ENCODE data around the gene PLCL2.
"Not testable (repeated sequence)": the region's sequence is repeated elsewhere in the genome, so short reads cannot be mapped to it uniquely, and the experiment has no call there.

PLCL2 gene

GRCh38 chr3:17088602-17089313 lies 204.0 kb downstream of the PLCL2 start:
- no peak for DNase-seq

DNA sequence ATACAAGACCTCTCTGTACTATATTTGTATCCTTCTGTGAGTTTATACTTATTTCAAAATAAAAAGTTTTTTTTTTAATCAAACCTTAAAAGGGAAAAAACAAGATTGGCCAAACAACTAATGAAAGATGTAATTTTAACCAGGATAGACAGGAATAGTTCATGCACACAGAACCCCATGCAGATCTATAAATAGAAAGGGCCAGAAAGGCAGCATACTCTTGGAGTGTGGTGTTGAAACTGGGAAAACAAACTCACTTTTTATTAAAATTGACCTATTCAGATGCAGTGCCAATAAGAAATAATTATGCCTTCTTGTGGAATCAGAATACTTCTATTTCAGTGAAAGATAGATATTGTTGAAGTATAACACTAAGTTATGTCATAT lies 204.6 kb downstream of the PLCL2 start:
- no peak for DNase-seq

DNA sequence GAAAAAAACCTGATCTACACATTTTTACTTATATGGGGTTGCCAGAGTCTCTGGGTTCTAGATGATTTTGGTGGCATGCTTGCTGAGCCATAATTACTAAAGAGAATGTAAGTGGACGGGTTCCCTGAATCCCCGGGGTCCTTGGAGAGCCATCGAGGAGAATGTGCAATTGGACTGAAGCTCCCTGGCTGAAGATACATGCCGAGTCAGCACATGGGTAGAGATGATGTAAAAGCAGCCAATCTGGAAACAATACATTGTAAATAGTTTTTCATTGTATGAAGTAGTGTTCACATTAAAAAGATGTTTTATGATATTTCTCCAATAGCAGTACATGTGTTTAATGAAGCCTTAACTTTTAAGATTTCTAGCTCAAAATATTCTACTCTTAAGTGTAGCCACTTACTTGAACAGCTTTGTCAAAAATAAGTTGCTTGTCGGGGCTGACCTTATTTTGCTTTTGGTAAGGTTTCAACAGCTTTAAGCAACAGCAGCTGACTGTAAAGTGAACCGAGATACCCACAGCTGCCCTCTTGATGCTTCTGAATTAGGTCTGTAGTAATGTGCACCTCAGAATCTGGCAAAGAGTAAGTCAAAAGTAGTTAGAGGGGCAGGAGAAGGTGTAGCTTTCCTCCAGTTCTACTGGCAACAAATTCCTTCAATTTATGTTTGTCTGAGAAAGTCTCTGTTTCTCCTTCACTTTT lies 205.7 kb downstream of the PLCL2 start:
- DNase-seq: no peak

DNA sequence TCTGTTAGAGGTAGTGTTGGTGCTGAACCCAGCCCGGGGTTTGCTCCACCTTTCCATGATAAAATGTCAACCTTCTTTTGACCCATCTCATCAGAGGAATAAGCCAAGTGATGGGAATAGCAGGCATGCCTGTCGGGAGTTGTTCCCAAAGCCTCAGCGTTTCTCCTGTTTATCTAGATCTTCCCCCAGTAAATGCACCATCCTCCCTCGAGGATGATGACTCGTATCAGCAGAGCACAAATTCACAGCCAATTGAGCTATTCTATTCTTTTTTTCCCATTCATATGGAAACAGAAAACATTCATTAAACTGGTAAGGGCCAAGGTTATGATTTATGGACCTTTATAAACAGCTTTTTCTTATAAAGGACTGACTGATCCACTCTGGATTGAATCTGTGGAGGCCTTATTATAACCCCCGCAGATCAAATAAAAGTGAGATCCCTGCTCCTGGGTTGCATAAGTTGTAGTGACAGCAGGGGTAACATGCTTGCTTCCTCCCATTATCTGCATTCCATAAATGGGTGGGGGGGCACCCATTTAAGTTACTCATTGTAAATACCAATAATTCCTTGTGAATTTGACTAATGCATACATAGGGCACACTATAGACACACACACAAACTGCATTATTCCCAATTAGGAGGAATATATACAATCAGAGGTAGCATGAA lies 207.3 kb downstream of the PLCL2 start:
- DNase-seq: no peak

DNA sequence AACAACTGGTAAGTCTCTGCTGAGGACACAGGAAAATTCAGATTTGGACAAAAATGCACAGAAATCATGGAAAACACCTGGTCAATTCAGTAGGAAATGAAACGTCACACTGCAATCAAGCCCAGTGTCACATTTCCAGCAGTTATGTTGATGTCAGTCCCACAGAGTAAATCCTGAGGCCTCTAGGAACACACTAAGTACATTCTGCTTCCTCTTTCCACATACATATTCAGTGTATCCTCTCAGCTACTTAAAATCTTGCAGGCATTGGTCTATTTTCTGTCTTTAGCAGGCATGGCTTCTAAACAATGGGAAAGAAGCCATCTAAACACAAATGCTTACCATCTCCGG lies 207.8 kb downstream of the PLCL2 start:
- no peak for DNase-seq

- DNase-seq: peak; percentile 72
Measured at GRCh38 chr3:17094551-17094950, 209.8 kb downstream of the PLCL2 start.

DNA sequence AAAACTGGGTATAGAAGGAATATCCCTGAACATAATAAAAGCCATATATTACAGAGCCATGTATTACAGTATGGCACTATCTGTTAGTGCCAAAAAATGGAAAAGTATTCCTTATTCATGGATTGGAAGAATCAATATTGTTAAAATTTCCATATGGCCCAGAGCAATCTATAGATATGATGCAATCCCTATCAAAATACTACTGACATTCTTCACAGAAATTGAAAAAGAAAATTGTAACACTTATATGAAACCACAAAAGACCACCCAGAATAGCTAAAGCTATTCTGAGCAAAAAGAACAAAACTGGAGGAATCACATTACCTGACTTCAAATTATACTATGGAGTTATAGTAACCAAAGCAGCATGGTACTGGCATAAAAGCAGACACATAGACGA lies 218.8 kb downstream of the PLCL2 start:
- DNase-seq: no peak

DNA sequence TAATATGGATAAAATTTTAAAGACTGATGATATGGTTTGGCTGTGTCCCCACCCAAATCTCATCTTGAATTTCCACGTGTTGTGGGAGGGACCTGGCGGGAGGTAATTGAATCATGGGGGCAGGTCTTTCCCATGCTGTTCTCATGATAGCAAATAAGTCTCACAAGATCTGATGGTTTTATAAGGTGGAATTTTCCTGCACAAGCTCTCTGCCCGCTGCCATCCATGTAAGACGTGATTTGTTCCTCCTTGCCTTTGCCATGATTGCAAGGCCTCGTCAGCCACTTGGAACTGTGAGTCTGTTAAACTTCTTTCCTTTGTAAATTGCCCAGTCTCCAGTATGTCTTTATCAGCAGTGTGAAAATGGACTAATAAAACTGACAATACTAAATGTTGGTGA lies 222.0 kb downstream of the PLCL2 start:
- not testable (repeated sequence) for DNase-seq

- no peak for DNase-seq
Measured at GRCh38 chr3:17110660-17111396, 226.1 kb downstream of the PLCL2 start.

- no peak for DNase-seq
Measured at GRCh38 chr3:17111586-17111985, 226.8 kb downstream of the PLCL2 start.

DNA sequence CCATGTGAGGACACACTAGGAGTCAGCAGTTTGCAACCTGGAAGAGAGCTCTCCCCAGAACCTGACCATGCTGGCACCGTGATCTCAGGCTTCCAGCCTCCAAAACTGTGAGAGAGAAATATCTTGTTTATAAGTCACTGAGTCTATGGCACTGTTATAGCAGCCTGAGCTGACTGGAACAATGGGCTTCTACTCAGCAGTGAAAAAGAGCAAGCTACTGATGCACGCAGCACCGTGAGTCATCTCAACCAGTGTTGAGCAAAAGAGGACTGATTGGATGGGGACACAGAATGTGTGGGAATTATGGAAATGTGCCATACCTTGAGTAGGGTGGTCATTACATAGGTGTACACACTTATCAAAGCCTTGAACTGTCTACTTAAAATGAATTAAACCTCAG lies 230.4 kb downstream of the PLCL2 start:
- DNase-seq: no peak

- no peak for DNase-seq
Measured at GRCh38 chr3:17116007-17116600, 231.3 kb downstream of the PLCL2 start.

GRCh38 chr3:17118771-17119170 lies 234.0 kb downstream of the PLCL2 start:
- peak; percentile 31 for DNase-seq

DNA sequence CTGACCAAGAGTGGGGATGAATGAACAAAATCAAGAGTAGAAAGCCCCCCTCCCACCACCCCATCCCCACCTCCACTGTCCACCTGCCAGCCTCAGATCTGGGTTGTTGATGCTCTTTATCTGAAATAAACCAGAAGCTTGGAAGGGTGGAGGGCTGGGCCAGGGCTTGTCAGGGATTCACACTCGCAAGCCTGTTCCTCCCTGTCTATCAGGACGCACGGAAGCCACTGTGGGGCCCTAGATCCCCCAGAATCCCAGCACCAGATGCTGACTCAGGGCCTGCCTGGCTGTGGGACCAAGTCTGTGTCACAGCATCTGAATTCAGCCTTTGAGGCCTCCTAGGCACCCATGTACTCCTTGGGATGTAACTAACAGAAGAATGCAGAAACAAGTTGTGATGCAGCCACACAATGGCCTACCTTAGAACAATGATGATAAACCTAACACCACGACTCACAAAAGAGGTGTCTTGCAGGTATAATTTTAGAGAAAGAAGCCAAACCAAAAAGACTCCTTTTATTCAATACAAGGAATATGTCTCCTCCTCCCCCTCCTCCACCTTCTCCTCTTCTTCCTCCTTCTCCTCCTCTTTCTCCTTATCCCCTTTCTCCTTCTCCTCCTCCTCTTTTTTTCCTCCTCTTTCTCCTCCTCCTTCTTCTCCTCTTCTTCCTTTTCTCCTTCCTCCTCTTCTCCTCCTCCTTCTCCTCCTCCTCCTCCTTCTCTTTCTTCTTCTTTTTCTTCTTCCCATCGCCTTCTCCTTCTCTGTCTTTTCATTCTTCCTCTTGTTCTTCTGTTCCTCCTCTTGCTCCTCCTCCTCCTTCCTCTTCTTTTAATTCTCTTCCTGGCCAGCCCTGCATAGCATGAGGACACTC lies 234.7 kb downstream of the PLCL2 start:
- DNase-seq: peak; percentile 21

- DNase-seq: no peak
Measured at GRCh38 chr3:17120115-17120514, 235.4 kb downstream of the PLCL2 start.

- no peak for DNase-seq
Measured at GRCh38 chr3:17121336-17121735, 236.6 kb downstream of the PLCL2 start.

GRCh38 chr3:17122758-17123157 lies 238.0 kb downstream of the PLCL2 start:
- peak; percentile 18 for DNase-seq

DNA sequence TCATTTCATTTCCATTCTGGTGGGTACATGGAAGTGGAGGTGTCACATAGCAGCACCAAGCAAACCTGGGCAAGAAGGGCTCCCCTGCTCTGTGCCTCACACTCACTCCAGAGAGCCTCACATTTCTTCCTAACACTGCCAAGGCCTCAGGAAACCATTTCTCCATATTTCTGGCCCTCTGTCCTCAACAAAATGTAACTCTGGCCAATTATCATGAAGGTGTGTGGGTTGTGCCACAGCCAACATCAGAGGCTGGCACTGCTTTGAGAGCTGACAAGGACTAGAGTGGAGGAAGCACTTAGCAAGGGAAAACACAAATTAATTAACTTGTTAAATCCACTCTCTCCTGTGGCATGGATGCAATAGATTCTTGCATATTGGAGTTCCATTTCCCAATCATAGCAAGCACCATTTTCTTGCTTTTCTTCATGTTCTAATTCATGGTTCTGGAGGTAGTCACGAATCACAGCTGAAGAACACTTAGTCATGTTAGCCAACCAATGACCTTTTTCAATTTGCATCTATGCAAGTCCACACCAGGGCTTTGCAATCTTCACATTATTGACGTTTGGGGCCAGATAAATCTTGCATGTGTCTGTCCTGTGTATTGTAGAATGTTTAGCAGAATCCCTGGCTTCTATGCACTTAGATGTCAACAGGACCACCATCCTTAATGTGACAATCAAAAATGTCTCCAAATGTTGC lies 241.1 kb downstream of the PLCL2 start:
- DNase-seq: no peak

DNA sequence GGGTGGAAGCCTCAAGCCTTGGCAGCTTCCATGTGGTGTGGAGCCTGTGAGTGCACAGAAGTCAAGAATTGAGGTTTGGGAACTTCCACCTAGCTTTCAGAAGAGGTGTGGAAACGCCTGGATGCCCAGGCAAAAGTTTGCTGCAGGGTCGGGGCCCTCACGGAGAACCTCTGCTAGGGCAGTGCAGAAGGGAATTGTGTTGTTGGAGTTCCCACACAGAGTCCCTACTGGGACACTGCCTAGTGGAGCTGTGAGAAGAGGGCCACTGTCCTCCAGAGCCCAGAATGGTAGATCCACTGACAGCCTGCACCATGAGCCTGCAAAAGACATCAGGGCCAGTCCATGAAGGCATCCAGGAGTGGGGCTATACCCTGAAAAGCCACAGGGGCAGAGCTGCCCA lies 243.9 kb downstream of the PLCL2 start:
- DNase-seq: not testable (repeated sequence)

GRCh38 chr3:17129556-17129955 lies 244.8 kb downstream of the PLCL2 start:
- no peak for DNase-seq

GRCh38 chr3:17130956-17131355 lies 246.2 kb downstream of the PLCL2 start:
- DNase-seq: no peak
